Right lobe of liver (tissue), 4 donors: ENCODE results near the gene FFAR3.

Experiments used
- POLR2A ChIP-seq: fragments of 450-650 bp; IDR thresholded peaks from one replicate; pipeline ENCODE4 v1.6.1; 2017; ENCODE audit warnings: antibody characterized with exemption, mild to moderate bottlenecking
- TF ChIP-seq, protein P1 (sequence below), 4 donors: fragments of 200-600 bp in 3 of 4; fragments of 450-650 bp in 1 of 4; IDR thresholded peaks; one replicate each; pipeline versions ENCODE4 v1.5.1 to v1.8.0; 2016 to 2022; ENCODE audit warnings: antibody characterized with exemption in 4 of 4, mild to moderate bottlenecking in 2 of 4
- donor health status: DM: no; HTN: no; CAD: no.
- donor health status: DM: no; HTN: no; CAD: no.
- donor health status: DM: no; HTN: yes; CAD: no.

DNA sequence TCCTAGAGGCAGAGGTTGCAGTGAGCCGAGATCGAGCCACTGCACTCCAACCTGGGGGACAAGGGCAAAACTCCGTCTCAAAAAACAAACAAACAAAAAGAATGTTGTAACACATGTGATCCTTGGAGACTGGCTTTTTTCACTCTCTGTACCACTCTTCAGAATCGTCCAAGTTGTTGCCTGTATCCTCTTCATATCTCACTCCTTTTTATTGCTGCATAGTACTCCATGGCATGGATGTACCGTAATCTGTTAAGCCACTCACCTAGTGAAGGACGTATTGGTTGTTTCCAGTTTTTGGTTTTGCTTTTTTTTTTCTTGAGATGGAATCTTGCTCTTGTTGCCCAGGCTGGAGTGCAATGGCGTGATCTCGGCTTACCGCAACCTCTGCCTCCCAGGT is 36.2 kb upstream of the FFAR3 start:
- TF ChIP-seq, protein P1, sequence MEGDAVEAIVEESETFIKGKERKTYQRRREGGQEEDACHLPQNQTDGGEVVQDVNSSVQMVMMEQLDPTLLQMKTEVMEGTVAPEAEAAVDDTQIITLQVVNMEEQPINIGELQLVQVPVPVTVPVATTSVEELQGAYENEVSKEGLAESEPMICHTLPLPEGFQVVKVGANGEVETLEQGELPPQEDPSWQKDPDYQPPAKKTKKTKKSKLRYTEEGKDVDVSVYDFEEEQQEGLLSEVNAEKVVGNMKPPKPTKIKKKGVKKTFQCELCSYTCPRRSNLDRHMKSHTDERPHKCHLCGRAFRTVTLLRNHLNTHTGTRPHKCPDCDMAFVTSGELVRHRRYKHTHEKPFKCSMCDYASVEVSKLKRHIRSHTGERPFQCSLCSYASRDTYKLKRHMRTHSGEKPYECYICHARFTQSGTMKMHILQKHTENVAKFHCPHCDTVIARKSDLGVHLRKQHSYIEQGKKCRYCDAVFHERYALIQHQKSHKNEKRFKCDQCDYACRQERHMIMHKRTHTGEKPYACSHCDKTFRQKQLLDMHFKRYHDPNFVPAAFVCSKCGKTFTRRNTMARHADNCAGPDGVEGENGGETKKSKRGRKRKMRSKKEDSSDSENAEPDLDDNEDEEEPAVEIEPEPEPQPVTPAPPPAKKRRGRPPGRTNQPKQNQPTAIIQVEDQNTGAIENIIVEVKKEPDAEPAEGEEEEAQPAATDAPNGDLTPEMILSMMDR (IDR thresholded peaks at IDR 0.05), result no peak
- no peak for TF ChIP-seq POLR2A
